ENCODE measurements around the gene TCTN3. TPM values are rescaled to one million over a fixed set of nuclear protein-coding genes. Genes with fewer than 3 reads are reported as not detected.

TCTN3 gene
- total RNA-seq, 1 experiment from 2014 or later = 21.8 TPM

- Histone ChIP-seq H3K27ac (ENCODE audit: low read length) (no peak overlapping the region), H3F3A (ENCODE audit: low read length, unreplicated experiment) (no peaks in the 10 kb centered on the region), H3K4me2 (ENCODE audit: low read length) (no peak overlapping the region), H3K36me3 (ENCODE audit: low read depth, low read length) (peaks cover 18% of the 10 kb centered on the region), H2AFZ (ENCODE audit: low read length) (no peak overlapping the region), H3K27me3 (ENCODE audit: low read length) (no peaks in the 10 kb centered on the region), H3K9me3 (ENCODE audit: low read length) (no peaks in the 10 kb centered on the region), H3K9ac (ENCODE audit: low read length) (no peak overlapping the region), H3K4me3 (ENCODE audit: low read length) (no peak overlapping the region), H4K20me1 (ENCODE audit: low read length) (no peaks in the 10 kb centered on the region), H3K9me2 (replicated peaks; ENCODE audit: low read length) (no peaks in the 10 kb centered on the region), H3K79me2 (ENCODE audit: low read length) (no peaks in the 10 kb centered on the region), H3K4me1 (ENCODE audit: insufficient read depth, low read length) (no peaks in the 10 kb centered on the region)
- intact Hi-C loops (cut with micrococcal nuclease) = no loop called here
- no peak for ATAC-seq
- no TSS peak for BruUV-seq (replicated peaks)
- ChIA-PET CTCF (no interaction called here), POLR2A (ENCODE audit: unreplicated experiment) (no interaction called here)
- no peak for DNase-seq
- TF ChIP-seq EZH2phosphoT487 (IDR thresholded peaks at IDR 0.05; ENCODE audit: borderline replicate concordance, low read length) (no peak), CTCF (conservative IDR thresholded peaks at IDR 0.05; ENCODE audit: low read depth, low read length) (no peak), EZH2 (IDR thresholded peaks at IDR 0.05; ENCODE audit: low read length, unreplicated experiment) (no peak)
Measured at GRCh38 chr10:95618101-95618500, 75.6 kb downstream of the TCTN3 start.

GRCh38 chr10:95616446-95616845 is 77.3 kb downstream of the TCTN3 start:
- no peaks in the 10 kb centered on the region for H3K9me3 ChIP-seq (ENCODE audit: low read length)
- no peak overlapping the region for H3K9ac ChIP-seq (ENCODE audit: low read length)
- no peaks in the 10 kb centered on the region for H3K9me2 ChIP-seq (replicated peaks; ENCODE audit: low read length)
- no peak overlapping the region for H3K27ac ChIP-seq (ENCODE audit: low read length)
- DNase-seq (no peak), ATAC-seq (no peak)
- H3K79me2 ChIP-seq (ENCODE audit: low read length) = no peaks in the 10 kb centered on the region
- ChIA-PET CTCF (no interaction called here), POLR2A (ENCODE audit: unreplicated experiment) (no interaction called here)
- BruUV-seq (replicated peaks) = no TSS peak
- no peaks in the 10 kb centered on the region for H3K4me1 ChIP-seq (ENCODE audit: insufficient read depth, low read length)
- H3K36me3 ChIP-seq (ENCODE audit: low read depth, low read length) = peaks cover 23% of the 10 kb centered on the region
- no peaks in the 10 kb centered on the region for H3F3A ChIP-seq (ENCODE audit: low read length, unreplicated experiment)
- no peak overlapping the region for H3K4me3 ChIP-seq (ENCODE audit: low read length)
- intact Hi-C loops (cut with micrococcal nuclease) = no loop called here
- no peak overlapping the region for H3K4me2 ChIP-seq (ENCODE audit: low read length)
- H3K27me3 ChIP-seq (ENCODE audit: low read length) = no peaks in the 10 kb centered on the region
- TF ChIP-seq EZH2phosphoT487 (IDR thresholded peaks at IDR 0.05; ENCODE audit: borderline replicate concordance, low read length) (no peak), EZH2 (IDR thresholded peaks at IDR 0.05; ENCODE audit: low read length, unreplicated experiment) (no peak), CTCF (conservative IDR thresholded peaks at IDR 0.05; ENCODE audit: low read depth, low read length) (no peak)
- H4K20me1 ChIP-seq (ENCODE audit: low read length) = no peaks in the 10 kb centered on the region
- H2AFZ ChIP-seq (ENCODE audit: low read length) = no peak overlapping the region

Other genes starting within 250 kb of the TCTN3 start
- 3.7 and 4.1 TPM in 2 replicates for gene SORBS1, start 132.6 kb downstream of the TCTN3 start, total RNA-seq (2014; rRNA removed)
- 63.4 and 70.3 TPM in 2 replicates for gene ALDH18A1, start 37.2 kb downstream of the TCTN3 start, total RNA-seq (2014; rRNA removed)
- gene ENTPD1, start 62.2 kb upstream of the TCTN3 start, total RNA-seq (2014; rRNA removed) = not detected in 2 replicates
- not detected in 2 replicates for gene CC2D2B, start 214.0 kb upstream of the TCTN3 start, total RNA-seq (2014; rRNA removed)